ENCODE measurements around the gene AFAP1L1. TPM values are rescaled to one million over a fixed set of nuclear protein-coding genes. Genes with fewer than 3 reads are reported as not detected.
A peak's percentile ranks its signal among the peaks of the same experiment; 100 is the strongest.

The AFAP1L1 gene
- total and polyA plus RNA-seq, 2 of the 13 experiments (the other 11 are each of a cell fraction or from before 2014, with no cell fraction given), result 0.38 to 1.0 TPM

- FAIRE-seq, result no peak
- H3K9ac ChIP-seq (ENCODE audit: insufficient read depth, low read depth, low read length), result no peak overlapping the region
- no peaks in the 10 kb centered on the region for H4K20me1 ChIP-seq (ENCODE audit: insufficient read depth, low read length)
- H3K27ac ChIP-seq (ENCODE audit: extremely low read length, insufficient read depth, low read length), result peak overlapping the region; percentile 54
- POLR2A ChIA-PET, result interaction anchor here (1.0 to 6.7 kb wide), 2 partner anchors 21 to 45 kb away, joined by 4 to 93 read pairs; partner anchors contain the start of gene GRPEL2
- ATAC-seq, result no peak
- intact Hi-C loops (cut with micrococcal nuclease; ENCODE audit: unreplicated experiment), result loop anchor here (2.0 kb wide), 1 partner anchor 22 kb away; the partner anchor contains the start of gene GRPEL2
- H3K4me2 ChIP-seq (ENCODE audit: low read depth, low read length), result peak overlapping the region; percentile 56
- TF ChIP-seq GABPA (IDR thresholded peaks at IDR 0.05; ENCODE audit: low read depth, low read length) (no peak), GABPA (CRISPR knock-in tag; IDR thresholded peaks at IDR 0.05; ENCODE audit: low read depth) (0 out of 2 replicates have a peak, but pooled peaks have one; percentile 5), ZNF800 (CRISPR knock-in tag; IDR thresholded peaks at IDR 0.05) (no peak)
- DNase-seq (ENCODE audit: low spot score), result no peak
- no peaks in the 10 kb centered on the region for H3K79me2 ChIP-seq (ENCODE audit: insufficient read depth, low read length)
- no peak overlapping the region for H2AFZ ChIP-seq (ENCODE audit: low read length)
- H3K27me3 ChIP-seq (ENCODE audit: control insufficient read depth in 1 of 2, insufficient read depth in 2 of 2, low read length in 2 of 2), result no peaks in the 10 kb centered on the region
- CTCF ChIA-PET (ENCODE audit: low intra/inter-chr PET ratio, low total read pairs), result no interaction called here
- no TSS peak for BruUV-seq (replicated peaks)
- in situ Hi-C loops (cut with HindIII; ENCODE audit: extremely low pct_ligation_motif_present, low pct_unique_long_range_greater_than_20kb), result loop anchor here (5.0 kb wide), 2 partner anchors 49 to 109 kb away; no protein-coding TSS in a partner anchor
- H3K9me3 ChIP-seq (ENCODE audit: low read length), result no peaks in the 10 kb centered on the region
- peaks cover 62% of the 10 kb centered on the region for H3K4me1 ChIP-seq (ENCODE audit: insufficient read depth, low read length)
- no peaks in the 10 kb centered on the region for H3K36me3 ChIP-seq (replicated peaks in 1 of 2; ENCODE audit: control insufficient read depth in 1 of 2, insufficient read depth in 2 of 2, low read length in 2 of 2)
- H3K4me3 ChIP-seq (replicated peaks in 1 of 3; ENCODE audit: insufficient read depth in 1 of 3, low read depth in 2 of 3, low read length in 3 of 3), result no peak overlapping the region
Observed at GRCh38 chr5:149323210-149323609, 51.6 kb downstream of the AFAP1L1 start.

GRCh38 chr5:149323621-149324205, 52.1 kb downstream of the AFAP1L1 start:
- in situ Hi-C loops (cut with HindIII; ENCODE audit: extremely low pct_ligation_motif_present, low pct_unique_long_range_greater_than_20kb), result loop anchor here (5.0 kb wide), 2 partner anchors 49 to 109 kb away; no protein-coding TSS in a partner anchor
- TF ChIP-seq ELF1 (CRISPR knock-in tag; IDR thresholded peaks at IDR 0.05) (no peak), NFE2 (CRISPR knock-in tag; IDR thresholded peaks at IDR 0.05) (no peak), ZNF331 (CRISPR knock-in tag; IDR thresholded peaks at IDR 0.05) (no peak), CEBPB (IDR thresholded peaks at IDR 0.05; ENCODE audit: borderline replicate concordance, low read depth, low read length) (peak; percentile 86), MBD4 (IDR thresholded peaks at IDR 0.05; ENCODE audit: borderline replicate concordance, low read length) (no peak), AHR (CRISPR knock-in tag; IDR thresholded peaks at IDR 0.05) (no peak), PATZ1 (CRISPR knock-in tag; IDR thresholded peaks at IDR 0.05) (no peak), RAD51 (IDR thresholded peaks at IDR 0.05; ENCODE audit: borderline replicate concordance) (no peak), ZMAT5 (CRISPR knock-in tag; IDR thresholded peaks at IDR 0.05; ENCODE audit: borderline replicate concordance, low read depth) (no peak), DNMT1 (CRISPR knock-in tag; IDR thresholded peaks at IDR 0.05) (no peak), NR2F2 (IDR thresholded peaks at IDR 0.05; ENCODE audit: borderline replicate concordance, low read depth) (no peak), ZNF44 (CRISPR knock-in tag; IDR thresholded peaks at IDR 0.05) (no peak)

More at GRCh38 chr5:149323621-149324205, 52.1 kb downstream of the AFAP1L1 start:
- ATAC-seq, result no peak
- H4K20me1 ChIP-seq (ENCODE audit: insufficient read depth, low read length), result no peaks in the 10 kb centered on the region
- FAIRE-seq, result peak; percentile 34
- H2AFZ ChIP-seq (ENCODE audit: low read length), result no peak overlapping the region
- peaks cover 65% of the 10 kb centered on the region for H3K4me1 ChIP-seq (ENCODE audit: insufficient read depth, low read length)
- H3K36me3 ChIP-seq (replicated peaks in 1 of 2; ENCODE audit: control insufficient read depth in 1 of 2, insufficient read depth in 2 of 2, low read length in 2 of 2), result no peaks in the 10 kb centered on the region
- intact Hi-C loops (cut with micrococcal nuclease; ENCODE audit: unreplicated experiment), result loop anchor here (2.0 kb wide), 1 partner anchor 21 kb away; the partner anchor contains the start of gene GRPEL2
- no TSS peak for BruUV-seq (replicated peaks)
- H3K4me2 ChIP-seq (ENCODE audit: low read depth, low read length), result peak overlapping the region; percentile 26; the same call in 1 of the 2 replicates
- no peak overlapping the region for H3K9ac ChIP-seq (ENCODE audit: insufficient read depth, low read depth, low read length)
- WGBS (ENCODE audit: low lambda C conversion rate), result 5% methylated on average over 2 of the region's 2 CpGs
- DNase-seq (ENCODE audit: low spot score), result peak; percentile 46
- CTCF ChIA-PET (ENCODE audit: low intra/inter-chr PET ratio, low total read pairs), result no interaction called here
- H3K79me2 ChIP-seq (ENCODE audit: insufficient read depth, low read length), result no peaks in the 10 kb centered on the region
- no peak overlapping the region for H3K4me3 ChIP-seq (replicated peaks in 1 of 3; ENCODE audit: insufficient read depth in 1 of 3, low read depth in 2 of 3, low read length in 3 of 3)
- POLR2A ChIA-PET, result interaction anchor here (6.7 kb wide), 1 partner anchor 20 kb away, joined by 93 read pairs; the partner anchor contains the start of gene GRPEL2
- H3K9me3 ChIP-seq (ENCODE audit: low read length), result no peaks in the 10 kb centered on the region
- peak overlapping the region; percentile 54 for H3K27ac ChIP-seq (ENCODE audit: extremely low read length, insufficient read depth, low read length)
- no peaks in the 10 kb centered on the region for H3K27me3 ChIP-seq (ENCODE audit: control insufficient read depth in 1 of 2, insufficient read depth in 2 of 2, low read length in 2 of 2)

Measured in HepG2 (cell line).